Esophagus squamous epithelium (tissue), 5 donors: ENCODE data around the gene ASCL2. TPM values are rescaled to one million over a fixed set of nuclear protein-coding genes. Genes with fewer than 3 reads are reported as not detected.

Experiments
- DNase-seq: peaks from one replicate; lab custom pipeline; 2025; lab: John Stamatoyannopoulos, UW
- H3K27ac ChIP-seq, 4 donors: fragments of 200-600 bp; sonication (generic); one replicate each; pipeline ENCODE4 v1.5.1; 2016 to 2019; ENCODE audit warnings: mild to moderate bottlenecking in 1 of 4
- H3K27me3 ChIP-seq, 4 donors: fragments of 200-600 bp; sonication (generic); 1 replicate in 3 of 4; 2 replicates in 1 of 4; pipeline versions ENCODE4 v1.5.1 to v1.6.0; 2017 to 2021; ENCODE audit warnings: antibody characterized with exemption in 1 of 4
- H3K36me3 ChIP-seq, 3 donors: fragments of 200-600 bp; sonication (generic); one replicate each; pipeline ENCODE4 v1.5.1; 2016 to 2019
- H3K4me1 ChIP-seq, 3 donors: fragments of 200-600 bp; sonication (generic); one replicate each; pipeline ENCODE4 v1.5.1; 2017 to 2019
- H3K4me3 ChIP-seq, 4 donors: fragments of 200-600 bp; sonication (generic); 1 replicate in 3 of 4; 2 replicates in 1 of 4; pipeline ENCODE4 v1.5.1; 2016 to 2019; ENCODE audit warnings: mild to moderate bottlenecking in 2 of 4, moderate library complexity in 1 of 4
- H3K9me3 ChIP-seq, 3 donors: fragments of 200-600 bp; sonication (generic); one replicate each; pipeline ENCODE4 v1.5.1; 2016 to 2019
- POLR2A ChIP-seq, 4 donors: fragments of 450-650 bp; IDR thresholded peaks; one replicate each; pipeline ENCODE4 v1.6.1; 2017; ENCODE audit warnings: antibody characterized with exemption in 4 of 4, mild to moderate bottlenecking in 4 of 4, moderate library complexity in 3 of 4
- WGBS, 2 donors: methylation state at CpG; one replicate each; pipeline ENCODE4 v1.1.5; 2018; 5-methylcytosine and 5-hydroxymethylcytosine counted together
- intact Hi-C: fragments of 100-400 bp; cut with DNase I; formaldehyde crosslinking; loops from one replicate; pipeline ENCODE4 v1.15.0; 2022
- total RNA-seq, 4 donors: library from RNA; depleted of rRNA; stranded (reverse); fragments of >200 nt; gene quantifications; one replicate each; pipeline ENCODE4 v1.1.0, GENCODE V29; 2016
- TF ChIP-seq, protein P1 (sequence below), 6 experiments: fragments of 450-650 bp in 4 of 6; fragments of 200-600 bp in 2 of 6; sonication (generic) in 2 of 6; IDR thresholded peaks; one replicate each; pipeline ENCODE4 v1.5.1; 2016 to 2019; ENCODE audit warnings: antibody characterized with exemption in 6 of 6, mild to moderate bottlenecking in 4 of 6, moderate library complexity in 4 of 6
- donor health status: DM: yes; HTN: yes; CAD: no.

ASCL2 gene
- total RNA-seq, 4 donors from 2014 or later = 0.67 to 5.1 (median 2.3) TPM

DNA sequence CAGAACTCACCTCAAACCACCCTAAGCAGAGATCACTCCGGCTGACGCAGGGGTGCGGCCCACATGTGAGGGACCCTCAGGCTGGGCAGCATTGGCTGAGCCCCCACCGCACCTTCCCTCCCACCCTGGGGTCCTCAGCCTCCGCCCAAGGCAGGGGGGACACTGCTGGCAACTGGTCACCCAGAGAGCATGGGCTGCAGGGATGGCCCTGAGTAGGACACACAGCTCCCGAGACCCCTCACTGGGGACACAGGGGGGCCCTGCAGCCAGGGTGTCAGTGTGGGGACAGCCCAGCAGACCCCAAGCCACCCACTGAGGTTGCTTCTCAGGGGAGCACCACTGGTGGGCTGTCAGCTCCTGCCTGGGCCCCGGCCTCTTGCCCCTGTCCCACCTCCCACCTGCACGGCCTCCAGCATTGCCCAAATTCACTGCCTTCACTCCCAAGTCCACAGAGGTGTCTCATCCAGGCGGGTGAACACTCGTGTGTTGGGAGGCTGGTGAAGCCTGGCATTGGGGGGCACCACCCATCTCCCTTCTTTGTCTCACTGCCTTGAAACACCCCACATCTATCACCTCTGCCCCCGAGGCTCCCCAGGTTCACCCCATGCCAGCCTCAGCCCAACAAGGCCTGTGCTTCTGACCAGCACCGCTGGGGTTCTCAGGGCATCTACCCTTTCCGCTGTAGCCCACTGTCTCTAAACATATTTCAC, 26.7 kb upstream of the ASCL2 start:
- H3K4me1 ChIP-seq = no peaks in the 10 kb centered on the region
- H3K27ac ChIP-seq = no peak overlapping the region
- intact Hi-C loops = no loop called here
- no peak overlapping the region for H3K4me3 ChIP-seq
- no peaks in the 10 kb centered on the region for H3K36me3 ChIP-seq
- TF ChIP-seq, protein P1, sequence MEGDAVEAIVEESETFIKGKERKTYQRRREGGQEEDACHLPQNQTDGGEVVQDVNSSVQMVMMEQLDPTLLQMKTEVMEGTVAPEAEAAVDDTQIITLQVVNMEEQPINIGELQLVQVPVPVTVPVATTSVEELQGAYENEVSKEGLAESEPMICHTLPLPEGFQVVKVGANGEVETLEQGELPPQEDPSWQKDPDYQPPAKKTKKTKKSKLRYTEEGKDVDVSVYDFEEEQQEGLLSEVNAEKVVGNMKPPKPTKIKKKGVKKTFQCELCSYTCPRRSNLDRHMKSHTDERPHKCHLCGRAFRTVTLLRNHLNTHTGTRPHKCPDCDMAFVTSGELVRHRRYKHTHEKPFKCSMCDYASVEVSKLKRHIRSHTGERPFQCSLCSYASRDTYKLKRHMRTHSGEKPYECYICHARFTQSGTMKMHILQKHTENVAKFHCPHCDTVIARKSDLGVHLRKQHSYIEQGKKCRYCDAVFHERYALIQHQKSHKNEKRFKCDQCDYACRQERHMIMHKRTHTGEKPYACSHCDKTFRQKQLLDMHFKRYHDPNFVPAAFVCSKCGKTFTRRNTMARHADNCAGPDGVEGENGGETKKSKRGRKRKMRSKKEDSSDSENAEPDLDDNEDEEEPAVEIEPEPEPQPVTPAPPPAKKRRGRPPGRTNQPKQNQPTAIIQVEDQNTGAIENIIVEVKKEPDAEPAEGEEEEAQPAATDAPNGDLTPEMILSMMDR (IDR thresholded peaks at IDR 0.05) = no peak
- peaks cover 0 to 30% (median 0%) of the 10 kb centered on the region in 4 donors for H3K27me3 ChIP-seq
- DNase-seq = no peak
- WGBS, 2 donors = 73 to 81% methylated on average over 5 to 8 of the region's 13 CpGs
- no peaks in the 10 kb centered on the region for H3K9me3 ChIP-seq

DNA sequence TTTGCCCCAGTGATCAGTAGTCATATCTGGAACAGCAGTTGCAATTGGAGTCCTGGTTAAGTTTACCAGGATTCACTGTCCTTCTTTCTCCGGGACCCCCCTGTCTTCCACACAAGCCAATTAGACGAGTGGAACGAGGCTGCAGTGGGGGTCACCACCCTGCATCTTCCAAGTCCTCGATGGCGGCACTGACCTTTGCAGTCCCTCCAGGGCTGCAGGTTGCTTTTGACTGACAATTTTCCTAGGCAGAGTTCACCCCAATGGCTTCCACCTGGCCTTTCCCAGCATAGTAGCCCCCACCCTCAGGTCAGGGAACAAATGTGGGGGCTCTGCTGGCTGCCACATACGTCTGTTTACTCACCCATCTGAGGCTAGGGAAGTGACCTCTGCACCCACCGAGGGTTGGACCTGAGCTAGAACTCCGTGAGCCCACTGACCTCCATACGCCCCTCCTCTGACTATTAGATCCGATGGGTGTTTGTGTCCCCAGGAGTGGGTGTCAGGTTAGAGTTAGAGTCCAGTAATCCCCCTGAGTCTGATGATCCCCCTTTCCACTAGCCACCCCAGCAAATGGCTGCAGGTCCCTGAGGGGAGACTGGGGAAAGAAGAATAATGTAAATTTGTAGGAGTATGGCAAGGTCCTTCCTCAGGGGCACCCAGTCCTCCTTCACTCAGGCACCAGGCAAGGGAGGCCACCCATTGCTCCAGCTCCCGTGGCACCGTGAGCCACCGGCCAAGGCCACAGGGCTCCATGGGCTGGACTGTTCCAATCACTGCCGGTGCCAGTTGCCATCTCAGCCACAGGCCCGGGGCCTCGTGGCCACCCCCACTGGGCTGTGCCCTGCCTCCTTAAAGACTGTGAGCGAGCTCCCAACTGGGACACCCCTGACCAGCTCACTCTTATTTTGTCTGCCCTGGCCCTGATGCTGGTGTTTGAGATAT, 25.9 kb upstream of the ASCL2 start:
- DNase-seq = no peak
- H3K36me3 ChIP-seq = no peaks in the 10 kb centered on the region
- no peak overlapping the region for H3K4me3 ChIP-seq
- H3K27ac ChIP-seq = no peak overlapping the region
- intact Hi-C loops = no loop called here
- peaks cover 0 to 30% (median 0%) of the 10 kb centered on the region in 4 donors for H3K27me3 ChIP-seq
- H3K4me1 ChIP-seq = no peaks in the 10 kb centered on the region
- 83 to 88% methylated on average over 5 to 12 of the region's 17 CpGs for WGBS, 2 donors
- no peak for TF ChIP-seq POLR2A (IDR thresholded peaks at IDR 0.05)
- TF ChIP-seq, protein P1 (IDR thresholded peaks at IDR 0.05) = no peak
- no peaks in the 10 kb centered on the region for H3K9me3 ChIP-seq

DNA sequence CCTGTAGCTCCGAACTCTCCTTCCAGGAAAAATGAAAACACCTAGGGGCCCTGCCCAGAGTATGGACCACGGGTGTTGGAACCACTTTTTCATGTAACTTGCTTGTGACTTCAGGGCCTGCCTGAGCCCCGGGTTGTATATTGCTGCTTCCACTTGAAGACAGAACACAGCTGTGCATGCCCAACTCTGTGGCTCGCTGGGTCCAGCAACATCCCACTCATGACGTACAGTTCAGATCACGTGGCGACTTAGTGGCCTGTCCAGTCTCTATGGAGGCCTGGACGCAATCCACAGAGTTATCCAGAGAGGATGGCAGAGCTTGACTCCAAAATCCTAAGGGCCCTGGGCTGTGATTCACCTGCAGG, 24.5 kb upstream of the ASCL2 start:
- Histone ChIP-seq H3K4me3 (no peak overlapping the region), H3K36me3 (no peaks in the 10 kb centered on the region), H3K9me3 (no peaks in the 10 kb centered on the region), H3K4me1 (no peaks in the 10 kb centered on the region), H3K27ac (no peak overlapping the region), H3K27me3 (peaks cover 0 to 40% (median 0%) of the 10 kb centered on the region in 4 donors)
- TF ChIP-seq POLR2A (IDR thresholded peaks at IDR 0.05) = no peak
- TF ChIP-seq, protein P1 (IDR thresholded peaks at IDR 0.05) = no peak
- no peak for DNase-seq
- 80 to 82% methylated on average over 2 to 3 of the region's 8 CpGs for WGBS, 2 donors
- intact Hi-C loops = no loop called here

DNA sequence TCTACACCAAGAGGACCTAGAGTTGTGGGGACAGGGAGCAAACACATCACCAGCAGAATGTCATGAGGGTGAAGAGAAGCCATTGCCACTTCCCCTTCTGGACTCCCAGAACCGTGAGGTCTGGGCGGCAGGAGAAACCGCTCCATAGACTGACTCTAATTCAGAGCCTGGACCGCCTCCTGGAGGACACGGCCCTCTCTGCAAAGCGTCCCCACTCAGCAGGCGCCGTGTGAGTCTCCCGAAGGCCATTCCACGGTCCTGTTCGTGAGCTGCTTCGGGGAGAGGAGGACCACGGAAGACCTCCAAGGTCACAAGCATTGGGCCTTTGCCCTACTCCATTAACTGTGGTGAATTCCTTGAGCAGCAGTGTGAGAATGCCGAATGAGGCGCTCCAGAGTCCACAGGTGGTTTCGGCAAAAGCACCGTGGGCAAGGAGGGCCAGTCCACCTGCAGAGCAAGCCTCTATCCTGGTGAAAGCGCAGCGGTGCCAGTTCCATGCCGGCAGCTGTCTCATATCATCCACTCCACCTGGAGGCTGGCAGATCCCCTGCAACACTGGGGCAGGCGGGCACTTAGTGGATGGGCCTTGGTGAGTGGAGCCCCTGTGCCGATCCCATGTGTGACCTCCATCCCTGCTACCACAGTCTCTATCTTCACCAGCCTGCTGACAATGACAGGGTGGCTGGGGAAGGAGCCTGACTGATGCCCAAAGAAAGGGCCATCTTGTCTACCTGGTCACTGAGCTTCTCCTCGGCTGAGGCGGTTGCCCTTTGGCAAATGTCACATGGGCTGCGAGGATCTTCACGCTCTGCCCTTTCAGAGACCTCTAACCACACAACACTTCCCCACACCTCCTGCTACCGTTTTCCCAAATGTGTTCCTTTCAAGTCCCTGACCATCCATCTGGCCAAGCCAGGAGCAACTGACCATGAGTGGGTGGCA, 23.9 kb upstream of the ASCL2 start:
- TF ChIP-seq, protein P1 (IDR thresholded peaks at IDR 0.05) = no peak
- no peak for TF ChIP-seq POLR2A (IDR thresholded peaks at IDR 0.05)
- no peak for DNase-seq
- Histone ChIP-seq H3K36me3 (no peaks in the 10 kb centered on the region), H3K4me3 (no peak overlapping the region), H3K9me3 (no peaks in the 10 kb centered on the region), H3K27me3 (peaks cover 0 to 45% (median 0%) of the 10 kb centered on the region in 4 donors), H3K27ac (no peak overlapping the region), H3K4me1 (no peaks in the 10 kb centered on the region)
- WGBS, 2 donors = 38 to 80% methylated on average over 3 to 14 of the region's 27 CpGs
- intact Hi-C loops = no loop called here
